Stimulated activated effector memory CD8-positive, alpha-beta T cell treated with anti-CD3 and anti-CD28 coated beads, Interleukin-12 subunit alpha, Interleukin-12 subunit beta, amount 100 ng/mL, for 72 hours (primary cell): ENCODE measurements around the gene PKDCC.
"Not testable (repeated sequence)": the region's sequence is repeated elsewhere in the genome, so short reads cannot be mapped to it uniquely, and the experiment has no call there.

Experiments used
- ATAC-seq: fragments of 150-1000 bp; cut with Tn5 transposase; 2 replicates; pipeline ENCODE4 v1.10.0; 2021
- DNase-seq, 2 donors: peaks; one replicate each; pipeline ENCODE4 v3.0.0; 2021 to 2022; ENCODE audit warnings: low spot score in 2 of 2
- H3K27ac Mint-ChIP-seq: one replicate; pipeline ENCODE4 v1.8.0; 2022; ENCODE audit warnings: mild to moderate bottlenecking, mixed read lengths
- H3K36me3 Mint-ChIP-seq: one replicate; pipeline ENCODE4 v1.8.0; 2022; ENCODE audit warnings: mild to moderate bottlenecking, mixed read lengths
- H3K4me1 Mint-ChIP-seq: one replicate; pipeline ENCODE4 v1.8.0; 2022; ENCODE audit warnings: mixed read lengths
- H3K4me3 Mint-ChIP-seq: one replicate; pipeline ENCODE4 v1.8.0; 2022; ENCODE audit warnings: mild to moderate bottlenecking, mixed read lengths
- H3K9me3 Mint-ChIP-seq: one replicate; pipeline ENCODE4 v1.8.0; 2022; ENCODE audit warnings: mixed read lengths

Gene PKDCC

DNA sequence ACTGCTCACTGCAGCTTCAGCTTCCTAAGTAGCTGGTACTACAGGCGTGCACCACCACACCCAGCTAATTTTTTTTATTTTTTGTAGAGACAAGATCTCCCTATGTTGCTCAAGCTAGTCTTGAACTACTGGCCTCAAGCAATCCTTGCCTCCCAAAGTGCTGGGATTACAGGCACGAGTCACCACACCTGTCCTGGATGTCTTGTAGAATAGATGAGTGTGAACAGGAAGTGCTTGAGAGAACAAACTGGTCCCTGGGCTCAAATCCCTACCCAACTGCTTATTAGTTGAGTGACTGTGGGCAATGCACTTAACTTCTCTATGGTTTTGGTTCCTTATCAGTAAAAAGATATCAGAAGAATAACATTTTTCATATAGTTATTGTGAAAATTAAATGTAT, 34.2 kb downstream of the PKDCC start:
- no peak for ATAC-seq
- Mint-ChIP-seq H3K36me3 (no peaks in the 10 kb centered on the region), H3K4me1 (peaks cover 32% of the 10 kb centered on the region), H3K27ac (no peak overlapping the region), H3K4me3 (no peak overlapping the region), H3K9me3 (no peaks in the 10 kb centered on the region)
- no peak for DNase-seq

DNA sequence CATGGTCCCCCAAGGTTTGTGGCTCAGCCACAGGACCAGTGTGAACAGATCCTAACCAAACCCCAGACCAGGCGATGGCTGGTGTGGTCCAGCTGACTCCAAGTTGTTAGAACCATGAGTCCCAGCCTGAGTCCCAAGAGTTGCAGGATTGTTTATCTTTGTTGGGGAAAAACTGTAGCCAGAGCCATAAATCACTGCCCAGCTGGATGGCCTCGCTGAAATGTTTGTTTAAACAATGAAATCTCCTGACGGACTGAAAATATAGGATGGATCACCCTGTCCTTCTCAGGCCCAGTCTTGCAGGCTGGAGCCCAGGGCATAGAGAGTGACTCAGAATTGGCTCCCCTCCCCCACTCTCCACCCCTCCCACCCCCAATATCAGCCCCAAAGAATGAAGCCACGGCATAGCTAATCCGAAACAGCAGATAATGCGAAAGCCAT, 36.4 kb downstream of the PKDCC start:
- H3K4me3 Mint-ChIP-seq: no peak overlapping the region
- H3K4me1 Mint-ChIP-seq: peaks cover 33% of the 10 kb centered on the region
- no peak for DNase-seq
- no peak for ATAC-seq
- no peak overlapping the region for H3K27ac Mint-ChIP-seq
- H3K36me3 Mint-ChIP-seq: no peaks in the 10 kb centered on the region
- no peaks in the 10 kb centered on the region for H3K9me3 Mint-ChIP-seq

DNA sequence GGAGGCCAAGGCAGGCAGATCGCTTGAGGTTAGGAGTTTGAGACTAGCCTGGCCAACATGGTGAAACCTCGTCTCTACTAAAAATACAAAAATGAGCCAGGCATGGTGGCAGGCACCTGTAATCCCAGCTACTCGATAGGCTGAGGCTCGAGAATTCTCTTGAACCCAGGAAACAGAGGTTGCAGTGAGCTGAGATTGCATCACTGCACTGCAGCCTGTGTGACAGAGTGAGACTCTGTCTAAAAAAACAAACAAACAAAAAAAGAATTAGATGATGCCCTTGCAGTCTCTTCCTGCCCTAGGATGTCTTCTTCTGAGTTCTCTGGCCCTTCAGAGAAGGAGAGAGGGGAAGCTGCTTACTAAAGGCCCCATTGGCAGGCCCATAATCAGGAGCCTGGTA, 37.2 kb downstream of the PKDCC start:
- H3K4me3 Mint-ChIP-seq, H3K36me3 Mint-ChIP-seq, ATAC-seq, H3K9me3 Mint-ChIP-seq, H3K27ac Mint-ChIP-seq, DNase-seq: not testable (repeated sequence)
- peaks cover 37% of the 10 kb centered on the region for H3K4me1 Mint-ChIP-seq

DNA sequence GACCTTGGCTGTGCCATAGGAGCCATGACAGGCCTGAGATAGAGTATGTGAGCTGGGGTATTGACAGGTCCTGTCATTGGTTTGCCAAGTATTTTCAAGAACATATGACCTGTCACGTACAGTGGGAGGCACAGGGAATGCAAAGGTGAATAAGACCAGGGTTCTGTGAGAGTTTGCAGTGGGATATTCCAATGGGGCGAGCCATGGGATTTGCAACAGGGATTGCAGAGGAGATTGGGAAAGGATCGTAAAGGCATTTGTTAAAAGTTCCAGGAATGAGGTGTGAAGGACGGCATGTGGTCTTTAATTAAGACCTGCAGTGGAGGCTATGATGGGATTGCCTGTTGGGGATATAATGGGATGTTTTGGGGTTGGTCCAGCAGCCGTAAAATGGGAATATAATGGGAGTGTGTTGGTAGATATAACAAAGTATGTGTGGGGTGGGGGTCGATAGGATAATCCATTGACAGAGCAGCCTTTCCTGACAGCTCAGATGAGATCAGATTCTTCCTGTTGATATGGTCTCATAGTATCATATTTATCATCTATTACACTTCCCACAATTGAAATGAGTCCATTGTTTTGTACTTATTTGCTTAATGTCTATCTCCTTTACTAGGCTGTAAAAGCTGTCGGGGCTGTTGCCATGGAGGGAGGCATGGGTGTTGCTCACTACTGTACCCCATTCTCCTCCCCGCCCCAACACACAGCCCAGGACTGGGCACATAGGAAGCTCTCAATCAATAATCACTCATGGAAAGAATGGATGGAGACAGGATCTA, 38.1 kb downstream of the PKDCC start:
- ATAC-seq (no peak), DNase-seq (no peak)
- Mint-ChIP-seq H3K36me3 (no peaks in the 10 kb centered on the region), H3K4me1 (peaks cover 37% of the 10 kb centered on the region), H3K4me3 (no peak overlapping the region), H3K9me3 (no peaks in the 10 kb centered on the region), H3K27ac (no peak overlapping the region)

DNA sequence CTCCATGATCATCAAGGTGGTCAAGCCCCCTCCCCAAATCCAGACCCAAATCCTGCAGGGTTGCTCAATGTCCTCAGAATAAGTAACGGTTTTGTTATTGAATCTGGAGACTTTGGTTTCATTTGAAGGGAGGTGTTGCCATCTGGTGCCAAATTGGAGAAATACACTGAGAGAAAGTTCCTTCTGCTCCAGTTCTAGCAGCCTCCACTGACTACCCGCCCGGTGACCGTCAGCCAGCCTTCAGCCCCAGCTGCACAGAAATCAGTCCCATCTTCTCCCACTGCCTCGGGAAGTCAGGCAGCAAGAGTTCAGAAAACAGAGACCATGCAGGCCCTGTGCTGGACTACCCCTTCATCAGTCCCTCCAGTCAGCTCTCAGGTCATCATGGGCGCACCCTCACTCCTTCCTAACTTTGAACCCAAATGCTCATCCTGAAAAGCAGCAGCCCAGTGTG, 38.7 kb downstream of the PKDCC start:
- peak; percentile 57 for ATAC-seq
- Mint-ChIP-seq H3K4me3 (no peak overlapping the region), H3K27ac (no peak overlapping the region), H3K4me1 (peaks cover 37% of the 10 kb centered on the region), H3K36me3 (no peaks in the 10 kb centered on the region), H3K9me3 (no peaks in the 10 kb centered on the region)
- DNase-seq: peak in 1 of 2 donors; percentile 70

DNA sequence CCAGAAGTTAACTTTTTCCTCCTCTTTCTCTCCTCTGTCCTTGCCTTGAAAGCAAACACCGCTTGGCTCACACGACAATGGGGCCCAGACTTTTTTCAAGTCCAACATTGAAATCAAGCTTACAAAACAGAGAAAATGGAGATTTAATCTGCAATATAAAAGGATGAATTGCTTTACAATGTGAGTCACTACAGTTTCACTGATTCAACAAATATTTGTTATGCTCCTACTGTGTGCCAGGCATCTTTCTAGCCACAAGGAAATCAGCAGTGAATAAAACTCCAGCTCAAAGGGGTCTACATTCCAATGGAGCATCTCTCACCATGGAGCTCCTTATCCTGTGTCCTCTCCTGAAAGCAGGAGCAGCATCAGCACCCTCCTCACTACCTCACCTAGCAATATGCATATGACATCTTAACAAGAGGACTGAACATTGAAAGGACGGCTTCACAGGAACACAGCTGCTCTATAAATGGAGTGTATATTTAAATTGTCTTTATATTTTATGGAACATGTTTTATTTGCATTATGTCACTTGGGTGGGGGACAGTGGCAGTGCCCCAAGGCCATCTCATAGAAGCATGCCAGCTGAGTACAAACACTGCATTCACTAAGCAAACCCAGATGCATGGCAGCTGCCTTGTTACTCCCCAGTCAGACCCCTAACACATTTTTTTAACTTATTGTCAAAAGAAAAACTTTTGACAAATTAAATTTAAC, 39.5 kb downstream of the PKDCC start:
- H3K27ac Mint-ChIP-seq: no peak overlapping the region
- H3K4me1 Mint-ChIP-seq: peaks cover 44% of the 10 kb centered on the region
- ATAC-seq (no peak), DNase-seq (no peak)
- H3K4me3 Mint-ChIP-seq: no peak overlapping the region
- no peaks in the 10 kb centered on the region for H3K9me3 Mint-ChIP-seq
- no peaks in the 10 kb centered on the region for H3K36me3 Mint-ChIP-seq

DNA sequence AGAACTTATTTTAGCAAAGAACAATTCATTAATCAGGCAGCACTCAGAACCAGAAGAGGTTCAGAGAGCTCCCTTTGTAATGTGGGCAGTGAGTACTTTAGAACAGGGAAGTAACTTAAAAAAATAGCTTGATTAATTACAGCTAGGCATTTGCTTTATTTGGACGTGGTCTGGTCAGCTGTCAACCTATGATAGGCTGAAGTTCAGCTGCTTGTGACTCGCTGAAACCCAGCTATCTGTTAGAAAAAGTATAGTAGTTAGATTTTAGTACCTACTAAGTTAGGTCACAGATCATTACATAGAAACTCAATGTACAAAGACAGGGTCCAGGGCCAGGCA, 40.0 kb downstream of the PKDCC start:
- Mint-ChIP-seq H3K4me1 (peaks cover 45% of the 10 kb centered on the region), H3K27ac (no peak overlapping the region), H3K9me3 (no peaks in the 10 kb centered on the region), H3K36me3 (no peaks in the 10 kb centered on the region), H3K4me3 (no peak overlapping the region)
- DNase-seq (no peak), ATAC-seq (no peak)

DNA sequence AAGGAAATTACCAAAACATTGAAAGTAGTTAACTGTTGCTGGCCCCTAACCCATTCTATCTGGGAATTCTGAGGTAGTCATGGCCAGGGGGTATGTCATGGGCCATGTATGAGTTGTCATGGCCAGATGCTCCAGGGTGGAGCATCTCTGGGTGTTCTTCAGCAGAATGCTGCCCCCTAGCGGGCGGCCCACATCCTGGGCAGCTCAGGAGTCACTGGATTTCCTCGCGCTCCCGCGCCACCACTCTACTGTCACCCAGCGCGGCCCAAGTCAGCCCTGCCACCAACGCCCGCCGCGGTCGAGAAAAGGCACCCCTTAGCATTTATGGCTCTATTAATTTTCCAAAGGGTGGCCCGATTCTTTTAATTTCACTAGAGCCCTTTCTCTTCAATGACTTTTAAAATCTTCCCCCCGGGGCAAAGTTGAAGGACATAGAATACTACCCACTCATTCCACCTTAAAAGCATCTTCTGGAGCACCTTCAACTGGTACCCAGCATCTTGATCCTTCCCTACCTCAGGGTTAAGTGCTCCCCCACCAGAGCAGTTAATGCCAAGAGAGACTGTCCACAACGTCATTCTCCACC, 41.6 kb downstream of the PKDCC start:
- Mint-ChIP-seq H3K36me3 (no peaks in the 10 kb centered on the region), H3K27ac (no peak overlapping the region), H3K4me1 (peaks cover 41% of the 10 kb centered on the region), H3K9me3 (no peaks in the 10 kb centered on the region), H3K4me3 (no peak overlapping the region)
- ATAC-seq (peak; percentile 94), DNase-seq (peak; percentile 75 to 76)

DNA sequence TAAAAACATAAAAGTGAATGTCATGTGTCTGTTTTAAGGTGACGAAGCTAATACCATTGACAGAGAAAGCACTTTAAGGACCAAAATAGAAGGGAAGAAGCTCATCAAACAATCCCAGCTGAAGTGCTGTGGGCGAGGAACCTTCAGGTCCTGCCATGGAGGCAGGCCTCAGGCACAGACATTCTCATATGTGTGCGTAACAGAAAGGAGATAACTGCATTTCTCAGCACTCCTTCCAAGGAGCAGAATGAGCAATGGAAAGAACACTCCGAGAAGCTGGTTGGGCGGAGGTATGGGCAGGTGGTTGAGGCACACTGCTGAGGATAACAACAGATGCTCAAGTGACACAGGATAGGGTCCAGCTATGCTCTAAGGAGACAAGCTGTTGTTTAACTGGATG, 42.4 kb downstream of the PKDCC start:
- peaks cover 36% of the 10 kb centered on the region for H3K4me1 Mint-ChIP-seq
- ATAC-seq (no peak), DNase-seq (no peak)
- H3K27ac Mint-ChIP-seq: no peak overlapping the region
- no peaks in the 10 kb centered on the region for H3K9me3 Mint-ChIP-seq
- H3K4me3 Mint-ChIP-seq: no peak overlapping the region
- no peaks in the 10 kb centered on the region for H3K36me3 Mint-ChIP-seq

DNA sequence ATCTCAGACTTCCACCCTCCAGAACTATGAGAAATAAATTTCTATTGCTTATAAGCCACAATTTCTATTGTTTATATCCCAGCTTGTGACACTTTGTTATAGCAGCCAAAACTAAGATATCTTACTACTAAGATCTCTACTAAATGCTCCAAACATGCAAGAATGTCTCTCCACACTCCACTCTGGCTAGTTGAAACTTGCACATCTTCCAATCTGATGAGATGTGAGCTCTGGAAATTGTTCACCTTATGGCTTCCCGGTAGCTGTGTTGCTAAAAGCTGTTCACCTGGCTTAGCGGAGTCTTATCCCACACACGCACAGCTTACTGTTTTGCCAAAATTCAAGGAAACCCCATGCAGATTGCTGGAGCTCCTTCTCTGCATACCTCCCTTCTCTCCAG, 43.9 kb downstream of the PKDCC start:
- DNase-seq: no peak
- Mint-ChIP-seq H3K4me1 (peaks cover 21% of the 10 kb centered on the region), H3K36me3 (no peaks in the 10 kb centered on the region), H3K9me3 (no peaks in the 10 kb centered on the region), H3K27ac (no peak overlapping the region), H3K4me3 (no peak overlapping the region)
- ATAC-seq: no peak

DNA sequence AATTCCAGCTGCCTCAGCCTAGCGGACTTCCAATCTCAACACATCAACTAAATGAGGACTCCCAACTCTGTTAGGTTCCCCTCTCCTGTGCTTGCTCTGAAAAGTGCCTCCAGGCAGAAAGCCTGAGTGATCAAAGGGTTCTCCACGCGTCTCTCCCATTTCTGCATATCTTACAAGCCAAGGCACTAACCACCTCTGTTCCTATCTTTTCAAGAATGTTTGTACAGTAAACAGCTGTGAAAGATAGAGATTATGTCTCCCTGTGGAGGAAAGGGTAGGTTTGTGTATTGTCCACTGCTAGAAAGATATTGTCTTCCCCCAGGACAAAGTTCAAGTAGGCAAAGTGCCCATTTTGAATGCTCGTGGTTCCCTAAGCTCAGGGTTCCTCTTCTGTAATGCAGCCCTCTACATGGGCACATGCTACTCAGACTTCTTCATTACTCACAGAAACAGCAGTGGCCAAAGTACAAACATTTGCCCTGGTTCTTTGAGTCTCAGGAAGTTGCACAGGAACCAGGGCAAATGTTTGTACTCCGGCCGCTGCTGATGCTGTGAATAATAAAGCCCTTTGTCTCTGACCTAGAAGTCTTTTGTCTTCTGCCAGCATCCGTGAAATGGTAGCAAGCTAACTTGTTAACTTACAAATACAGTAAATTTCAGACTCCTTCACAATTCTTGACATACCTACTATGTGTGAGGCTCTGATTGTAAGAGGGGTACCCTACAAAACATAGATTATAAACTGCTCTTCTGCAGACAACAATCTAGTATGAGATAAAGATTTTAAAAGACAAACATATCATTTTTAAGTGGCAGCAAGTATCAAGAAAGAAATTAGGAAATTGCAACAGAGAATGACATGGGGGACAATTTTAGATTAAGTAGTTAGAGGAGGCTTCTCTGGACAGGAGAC, 44.5 kb downstream of the PKDCC start:
- H3K4me3 Mint-ChIP-seq: no peak overlapping the region
- ATAC-seq: no peak
- H3K27ac Mint-ChIP-seq: no peak overlapping the region
- DNase-seq: no peak
- H3K9me3 Mint-ChIP-seq: no peaks in the 10 kb centered on the region
- no peaks in the 10 kb centered on the region for H3K36me3 Mint-ChIP-seq
- H3K4me1 Mint-ChIP-seq: peaks cover 20% of the 10 kb centered on the region

DNA sequence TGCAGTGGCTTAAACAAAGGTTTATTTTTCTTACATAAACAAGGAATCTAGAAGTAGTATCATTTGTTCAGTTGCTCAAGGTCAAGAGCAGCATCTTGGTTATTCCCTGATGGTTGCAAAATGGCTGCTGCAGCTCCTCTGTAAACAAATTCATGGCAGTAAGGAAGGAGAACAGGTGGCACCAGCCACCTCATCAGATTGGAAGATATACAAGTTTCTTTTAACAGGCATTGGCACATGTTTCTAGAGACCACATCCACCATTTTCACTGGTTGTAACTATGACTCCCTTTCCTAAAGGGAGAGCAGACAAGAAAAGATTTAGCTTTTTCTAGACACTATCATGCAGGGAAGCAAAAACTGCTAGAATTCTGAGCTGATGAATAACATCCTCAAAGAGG, 46.3 kb downstream of the PKDCC start:
- Mint-ChIP-seq H3K27ac (no peak overlapping the region), H3K4me3 (no peak overlapping the region), H3K9me3 (no peaks in the 10 kb centered on the region), H3K36me3 (no peaks in the 10 kb centered on the region), H3K4me1 (peaks cover 36% of the 10 kb centered on the region)
- ATAC-seq: no peak
- no peak for DNase-seq

DNA sequence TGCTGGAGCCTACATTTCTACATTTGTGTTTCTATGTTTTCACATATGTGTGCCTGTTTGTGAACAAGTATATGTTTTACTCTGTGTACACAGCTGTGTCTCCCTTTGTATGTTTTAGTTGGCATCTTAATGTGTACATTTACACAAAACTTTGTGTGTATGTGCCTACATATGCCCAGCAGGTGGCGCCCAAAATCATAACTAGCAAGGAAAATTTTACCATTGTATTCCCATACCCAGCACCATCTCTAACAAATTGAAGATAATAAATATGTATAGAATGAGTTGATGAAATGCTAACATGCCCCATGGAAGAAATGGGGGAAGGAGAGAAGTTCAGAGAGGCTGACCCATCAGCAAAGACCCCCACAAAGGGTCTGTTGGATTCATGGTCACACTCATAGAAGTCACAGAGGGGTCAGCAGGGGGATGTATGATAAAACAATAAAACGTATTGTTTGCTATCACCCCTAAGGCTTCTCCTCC, 48.1 kb downstream of the PKDCC start:
- H3K4me1 Mint-ChIP-seq: peaks cover 50% of the 10 kb centered on the region

DNA sequence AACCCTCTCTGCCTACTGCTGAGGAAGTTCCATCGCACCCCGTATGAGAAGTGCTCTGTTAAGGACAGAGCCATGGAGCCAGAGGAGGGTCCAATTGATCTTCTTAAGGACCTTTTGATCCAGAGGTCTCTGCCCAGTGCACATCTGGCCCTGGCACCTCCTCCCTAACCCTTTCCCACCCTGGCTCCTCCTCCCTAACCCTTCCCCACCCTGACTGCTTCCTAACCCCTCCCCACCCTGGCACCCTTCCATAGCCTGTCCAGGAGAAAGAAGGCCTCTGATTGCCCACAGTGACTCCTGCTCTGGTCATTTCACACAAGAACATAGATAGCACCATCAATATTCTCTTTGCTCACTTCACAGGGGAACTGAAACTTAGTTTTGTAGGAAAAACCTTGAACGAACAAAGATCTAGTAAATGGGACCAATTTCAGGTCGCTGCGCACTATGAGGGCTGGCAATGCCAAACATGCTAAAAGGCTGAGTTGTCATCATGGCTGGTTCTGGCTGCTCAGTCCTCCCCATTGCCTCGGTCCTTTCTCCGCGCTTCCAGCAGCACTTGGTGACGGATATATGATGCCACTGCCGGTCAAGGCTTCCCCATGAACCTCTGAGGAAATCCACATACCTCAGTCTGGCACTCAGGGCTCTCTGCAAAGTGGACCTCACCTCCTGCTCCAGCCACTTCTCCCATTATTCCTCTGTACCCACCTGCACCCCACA, 49.2 kb downstream of the PKDCC start:
- ATAC-seq (no peak), DNase-seq (no peak)
- peaks cover 7% of the 10 kb centered on the region for H3K9me3 Mint-ChIP-seq
- H3K4me1 Mint-ChIP-seq: peaks cover 51% of the 10 kb centered on the region
- H3K4me3 Mint-ChIP-seq: no peak overlapping the region
- H3K36me3 Mint-ChIP-seq: peaks cover 11% of the 10 kb centered on the region
- H3K27ac Mint-ChIP-seq: no peak overlapping the region

More for the DNA sequence above, 48.1 kb downstream of the PKDCC start:
- peaks cover 7% of the 10 kb centered on the region for H3K9me3 Mint-ChIP-seq
- ATAC-seq (peak; percentile 57), DNase-seq (peak; percentile 52 to 79)
- no peak overlapping the region for H3K27ac Mint-ChIP-seq
- peaks cover 6% of the 10 kb centered on the region for H3K36me3 Mint-ChIP-seq
- no peak overlapping the region for H3K4me3 Mint-ChIP-seq
